HG03571 (cell line): ENCODE data around the gene NQO2.
A peak's percentile ranks its signal among the peaks of the same experiment; 100 is the strongest.

ENCODE experiments used
- ATAC-seq: cut with Tn5 transposase; IDR thresholded peaks from one replicate; pipeline ENCODE4 v1.9.1; 2021; ENCODE audit not compliant: unreplicated experiment

The NQO2 gene

DNA sequence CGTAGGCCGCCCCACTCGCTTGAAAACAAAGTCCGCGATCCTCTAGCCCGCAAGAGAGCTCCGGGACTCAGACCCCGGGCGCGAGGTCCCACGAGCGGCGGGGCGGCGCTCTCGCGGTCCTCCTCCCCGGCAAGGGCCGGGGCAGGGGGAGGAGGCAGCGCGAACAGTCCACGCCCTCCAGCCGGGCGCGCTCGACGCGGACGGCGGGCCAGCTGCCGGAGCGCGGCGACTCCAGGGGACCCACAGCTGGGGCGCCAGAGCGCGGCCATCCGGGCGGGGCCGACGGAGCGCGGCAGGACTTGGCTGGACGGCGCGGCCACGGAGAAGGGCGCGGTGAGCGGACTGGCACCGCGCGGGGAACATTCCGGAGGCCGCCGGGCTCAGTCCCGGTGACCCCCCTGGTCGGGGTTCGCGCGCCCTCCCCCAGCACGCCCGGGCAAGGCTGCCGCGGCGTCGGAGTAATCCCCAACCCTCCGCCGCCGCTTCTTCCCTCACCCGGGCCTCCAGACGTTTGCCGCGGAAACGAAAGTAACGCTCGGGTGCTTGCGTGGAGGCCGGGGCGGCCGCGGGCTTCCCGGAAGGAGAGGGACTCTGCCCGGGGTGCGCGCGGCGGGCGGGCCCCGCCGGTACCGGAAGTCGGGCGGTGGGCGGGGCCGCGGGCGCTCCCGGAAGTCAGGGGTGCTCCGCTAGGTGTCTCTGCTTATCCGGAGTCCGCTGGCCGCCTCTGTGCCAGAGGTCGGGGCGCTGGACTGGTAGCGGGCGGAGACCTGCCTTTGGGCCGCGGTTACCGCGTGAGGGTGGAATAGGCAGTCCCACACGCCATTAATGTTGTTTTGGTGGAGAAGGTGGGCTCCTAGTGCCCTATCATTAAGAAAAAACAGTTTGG lies 68.9 kb downstream of the NQO2 start, which contains the start of gene RIPK1:
RIPK1 (plus strand) TSS at position 166 of the 886 bp plus-strand sequence. CDS start 8,330 bp downstream, outside the sequence.
- peak; percentile 79 for ATAC-seq
